Trophoblast cell (in vitro differentiated cells and primary cell): Measurements from ENCODE around the gene KLHL6.
"Not testable (repeated sequence)": the region's sequence is repeated elsewhere in the genome, so short reads cannot be mapped to it uniquely, and the experiment has no call there.

Experiments used
- DNase-seq, 2 donors: peaks; one replicate each; pipeline ENCODE4 v3.0.0-alpha.2; 2016
- H2AFZ ChIP-seq: 2 replicates; pipeline ENCODE4 v1.6.1; 2013; ENCODE audit warnings: low read length, moderate library complexity, mild to moderate bottlenecking; ENCODE audit not compliant: insufficient read depth, poor library complexity
- H2AK5ac ChIP-seq: 2 replicates; pipeline ENCODE4 v1.6.1; 2013; ENCODE audit warnings: mild to moderate bottlenecking, low read length
- H2BK120ac ChIP-seq: 2 replicates; pipeline ENCODE4 v1.6.1; 2013; ENCODE audit warnings: low read length, mild to moderate bottlenecking, moderate library complexity; ENCODE audit not compliant: insufficient read depth, poor library complexity
- H2BK12ac ChIP-seq: 2 replicates; pipeline ENCODE4 v1.6.1; 2013; ENCODE audit warnings: mild to moderate bottlenecking, low read length, moderate library complexity
- H2BK5ac ChIP-seq: 2 replicates; pipeline ENCODE4 v1.6.1; 2013; ENCODE audit warnings: low read length, low read depth, moderate library complexity, mild to moderate bottlenecking; ENCODE audit not compliant: poor library complexity
- H3K14ac ChIP-seq: 2 replicates; pipeline ENCODE4 v1.6.1; 2013; ENCODE audit warnings: mild to moderate bottlenecking, low read length
- H3K18ac ChIP-seq: 2 replicates; pipeline ENCODE4 v1.6.1; 2013; ENCODE audit warnings: mild to moderate bottlenecking, low read length
- H3K23ac ChIP-seq: 2 replicates; pipeline ENCODE4 v1.6.1; 2013; ENCODE audit warnings: low read length
- H3K27ac ChIP-seq: 2 replicates; pipeline ENCODE4 v1.5.1; 2013; ENCODE audit warnings: low read depth, mild to moderate bottlenecking, inconsistent platforms, low read length, moderate library complexity
- H3K27me3 ChIP-seq: 2 replicates; pipeline ENCODE4 v1.6.1; 2013; ENCODE audit warnings: inconsistent platforms, mild to moderate bottlenecking, low read length, moderate library complexity; ENCODE audit not compliant: insufficient read depth
- H3K36me3 ChIP-seq, 2 experiments: 1 replicate in 1 of 2; 2 replicates in 1 of 2; pipeline ENCODE4 v1.6.1; 2013; ENCODE audit warnings: low read length in 2 of 2, mild to moderate bottlenecking in 2 of 2, moderate library complexity in 1 of 2; ENCODE audit not compliant: insufficient read depth in 2 of 2, control insufficient read depth in 1 of 2
- H3K4ac ChIP-seq: 2 replicates; pipeline ENCODE4 v1.6.1; 2013; ENCODE audit warnings: low read depth, mild to moderate bottlenecking, low read length, moderate library complexity
- H3K4me1 ChIP-seq, 2 experiments: 1 replicate in 1 of 2; 2 replicates in 1 of 2; pipeline ENCODE4 v1.6.1; 2013; ENCODE audit warnings: low read length in 2 of 2, mild to moderate bottlenecking in 2 of 2, moderate library complexity in 1 of 2; ENCODE audit not compliant: insufficient read depth in 2 of 2, control insufficient read depth in 1 of 2
- H3K4me2 ChIP-seq: 2 replicates; pipeline ENCODE4 v1.6.1; 2013; ENCODE audit warnings: inconsistent platforms, mild to moderate bottlenecking, low read length, moderate library complexity
- H3K4me3 ChIP-seq: 2 replicates; pipeline ENCODE4 v1.5.1; 2013; ENCODE audit warnings: mild to moderate bottlenecking, low read depth, low read length, inconsistent platforms
- H3K79me1 ChIP-seq: one replicate; pipeline ENCODE4 v1.6.1; 2013; ENCODE audit warnings: low read length
- H3K79me2 ChIP-seq: 2 replicates; pipeline ENCODE4 v1.6.1; 2013; ENCODE audit warnings: low read length, mild to moderate bottlenecking; ENCODE audit not compliant: control insufficient read depth, insufficient read depth, poor library complexity
- H3K9ac ChIP-seq: 2 replicates; pipeline ENCODE4 v1.6.1; 2013; ENCODE audit warnings: mild to moderate bottlenecking, low read length
- H3K9me3 ChIP-seq: 2 replicates; pipeline ENCODE4 v1.6.1; 2013; ENCODE audit warnings: low read depth, mild to moderate bottlenecking, control low read depth, inconsistent platforms, low read length; ENCODE audit not compliant: insufficient read depth
- H4K12ac ChIP-seq: 2 replicates; pipeline ENCODE4 v1.6.1; 2013; ENCODE audit warnings: low read depth, mild to moderate bottlenecking, low read length, moderate library complexity
- H4K8ac ChIP-seq: 2 replicates; pipeline ENCODE4 v1.6.1; 2013; ENCODE audit warnings: low read depth, mild to moderate bottlenecking, low read length, moderate library complexity
- H4K91ac ChIP-seq: one replicate; pipeline ENCODE4 v1.6.1; 2013; ENCODE audit warnings: low read depth, mild to moderate bottlenecking, low read length, moderate library complexity
- WGBS: extraction: QIAGEN DNeasy Blood & Tissue Kit; methylation state at CpG from one replicate; pipeline ENCODE4 v1.1.7; 2013; ENCODE audit warnings: missing lambda C conversion rate; ENCODE audit not compliant: insufficient read length, insufficient coverage; ENCODE audit errors: extremely low coverage; 5-methylcytosine and 5-hydroxymethylcytosine counted together

Gene KLHL6

DNA sequence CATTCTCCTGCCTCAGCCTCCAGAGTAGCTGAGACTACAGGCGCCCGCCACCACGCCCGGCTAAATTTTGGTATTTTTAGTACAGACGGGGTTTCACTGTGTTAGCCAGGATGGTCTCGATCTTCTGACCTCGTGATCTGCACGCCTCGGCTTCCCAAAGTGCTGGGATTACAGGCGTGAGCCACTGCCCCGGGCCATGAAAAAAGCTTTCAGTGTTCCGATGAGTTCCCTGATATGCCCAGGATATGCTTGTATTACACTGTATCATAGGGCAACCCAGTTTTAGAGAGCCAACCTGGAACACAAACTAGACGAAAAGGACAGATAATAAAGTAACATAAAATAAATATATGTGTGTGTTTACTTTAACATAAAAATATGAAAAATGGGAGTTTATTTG lies 89.8 kb downstream of the KLHL6 start:
- H2AFZ ChIP-seq, H3K4ac ChIP-seq, H3K4me3 ChIP-seq, H3K27ac ChIP-seq, H3K23ac ChIP-seq, H3K36me3 ChIP-seq, H3K9ac ChIP-seq, H2BK12ac ChIP-seq, H4K12ac ChIP-seq, H3K79me2 ChIP-seq, H3K4me2 ChIP-seq, H3K79me1 ChIP-seq, H3K18ac ChIP-seq, H2AK5ac ChIP-seq, H4K91ac ChIP-seq, H2BK120ac ChIP-seq, H3K14ac ChIP-seq, H3K9me3 ChIP-seq, H2BK5ac ChIP-seq, H3K27me3 ChIP-seq, H3K4me1 ChIP-seq, H4K8ac ChIP-seq: not testable (repeated sequence)
- DNase-seq = peak in 1 of 2 donors; percentile 39
- no CpG with 5 or more reads among the region's 13 CpGs for WGBS

DNA sequence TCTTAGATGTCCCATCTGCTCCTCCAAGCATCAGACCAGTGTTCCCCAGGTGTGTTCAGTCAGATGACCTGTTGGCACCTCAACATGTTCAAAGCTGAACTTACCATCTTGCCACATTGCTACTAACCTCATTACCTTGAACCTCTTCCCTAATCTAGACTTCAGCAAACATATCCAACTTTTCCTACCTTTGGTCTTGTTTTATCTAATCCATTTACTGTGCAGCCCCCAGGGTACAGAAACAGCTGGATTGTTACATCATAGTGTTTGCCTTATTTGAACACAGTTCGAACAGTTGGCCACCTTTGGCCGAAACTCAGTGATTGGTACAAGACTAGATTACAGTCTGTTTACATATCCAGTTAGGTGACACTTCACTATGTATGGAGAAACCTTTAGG lies 91.0 kb downstream of the KLHL6 start:
- no peak overlapping the region for H2BK12ac ChIP-seq
- H3K4me3 ChIP-seq = no peak overlapping the region
- no peak for DNase-seq
- no CpG with 5 or more reads among the region's 2 CpGs for WGBS
- no peak overlapping the region for H2BK5ac ChIP-seq
- H3K14ac ChIP-seq = no peak overlapping the region
- H2BK120ac ChIP-seq = no peak overlapping the region
- no peak overlapping the region for H2AFZ ChIP-seq
- no peaks in the 10 kb centered on the region for H3K36me3 ChIP-seq
- H4K91ac ChIP-seq = no peak overlapping the region
- no peak overlapping the region for H4K8ac ChIP-seq
- H2AK5ac ChIP-seq = no peak overlapping the region
- H3K4me1 ChIP-seq = no peaks in the 10 kb centered on the region
- H3K79me1 ChIP-seq = no peaks in the 10 kb centered on the region
- H3K9ac ChIP-seq = no peak overlapping the region
- no peak overlapping the region for H3K27ac ChIP-seq
- H3K18ac ChIP-seq = no peak overlapping the region
- H3K23ac ChIP-seq = no peak overlapping the region
- no peaks in the 10 kb centered on the region for H3K9me3 ChIP-seq
- no peak overlapping the region for H4K12ac ChIP-seq
- H3K4me2 ChIP-seq = no peak overlapping the region
- no peaks in the 10 kb centered on the region for H3K27me3 ChIP-seq
- H3K4ac ChIP-seq = no peak overlapping the region
- H3K79me2 ChIP-seq = no peaks in the 10 kb centered on the region

DNA sequence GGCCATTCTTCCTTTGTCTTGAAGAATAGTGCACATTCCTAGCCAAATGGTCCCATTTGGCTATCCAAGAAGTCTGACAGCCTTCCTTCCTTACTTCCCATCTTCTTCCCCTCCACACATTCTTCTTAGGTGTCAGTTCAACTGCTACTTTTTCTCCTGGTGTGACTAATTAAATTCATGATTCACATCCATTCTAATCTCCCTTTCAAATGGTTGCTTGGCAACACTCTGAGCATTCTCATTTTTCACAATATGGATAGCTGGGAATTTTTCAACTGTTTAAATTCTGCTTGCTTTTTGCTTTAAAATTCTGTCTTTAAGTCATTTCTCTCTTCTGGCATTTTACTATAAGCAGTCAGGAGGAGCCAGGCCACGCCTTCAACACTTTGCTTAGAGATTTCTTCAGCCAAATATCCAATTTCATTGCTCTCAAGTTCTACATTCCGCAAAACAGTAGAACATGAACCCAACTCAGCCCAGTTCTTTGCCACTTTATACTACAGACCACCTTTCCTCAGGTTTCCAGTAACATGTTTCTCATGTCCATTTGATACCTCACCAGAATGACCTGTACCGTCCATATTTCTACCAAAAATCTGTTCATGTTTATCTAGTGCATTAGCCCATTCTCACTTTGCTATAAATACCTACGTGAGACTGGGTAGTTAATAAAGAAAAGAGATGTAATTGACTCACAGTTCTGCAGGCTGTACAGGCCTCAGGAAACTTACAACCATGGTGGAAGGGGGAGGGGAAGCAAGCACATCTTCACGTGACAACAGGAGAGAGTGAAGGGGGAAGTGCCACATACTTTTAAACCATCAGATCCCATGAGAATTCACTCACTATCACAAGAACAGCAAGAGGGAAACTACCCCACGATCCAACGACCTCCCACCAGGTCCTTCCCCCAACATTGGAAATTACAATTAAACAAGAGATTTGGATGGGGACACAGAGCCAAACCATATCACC lies 95.1 kb downstream of the KLHL6 start:
- Histone ChIP-seq H3K79me2 (no peaks in the 10 kb centered on the region), H3K36me3 (no peaks in the 10 kb centered on the region), H4K12ac (no peak overlapping the region), H2BK5ac (no peak overlapping the region), H3K27ac (no peak overlapping the region), H3K9ac (no peak overlapping the region), H3K4me3 (no peak overlapping the region), H2BK12ac (no peak overlapping the region), H4K8ac (no peak overlapping the region), H3K4me2 (no peak overlapping the region), H3K9me3 (no peaks in the 10 kb centered on the region), H3K4me1 (no peaks in the 10 kb centered on the region), H2AK5ac (no peak overlapping the region), H3K18ac (no peak overlapping the region), H3K27me3 (no peaks in the 10 kb centered on the region), H3K14ac (no peak overlapping the region), H3K79me1 (no peaks in the 10 kb centered on the region), H3K23ac (no peak overlapping the region), H2AFZ (no peak overlapping the region), H3K4ac (no peak overlapping the region), H4K91ac (no peak overlapping the region), H2BK120ac (no peak overlapping the region)
- no peak for DNase-seq
- no CpG with 5 or more reads among the region's 7 CpGs for WGBS

DNA sequence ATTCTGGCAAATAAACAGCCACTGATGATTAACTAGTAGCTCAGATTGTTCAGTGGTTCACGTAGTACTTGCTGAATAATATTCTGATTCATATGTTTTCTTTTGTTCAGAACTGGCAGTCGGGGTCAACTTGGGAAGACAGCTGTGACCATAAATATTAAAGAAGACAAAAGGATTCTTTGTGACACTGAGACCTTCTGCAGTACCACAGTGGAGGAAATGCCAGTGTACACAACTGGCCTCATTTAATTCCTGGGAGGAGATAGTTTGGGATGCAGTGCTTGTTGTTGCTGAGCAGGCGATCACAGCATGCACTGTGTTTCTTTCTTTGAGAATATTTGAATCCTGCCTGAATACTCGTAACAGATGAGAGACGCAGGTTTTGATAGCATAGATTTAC lies 100.4 kb downstream of the KLHL6 start:
- H3K18ac ChIP-seq = no peak overlapping the region
- H2BK12ac ChIP-seq = no peak overlapping the region
- H2AFZ ChIP-seq = no peak overlapping the region
- H2AK5ac ChIP-seq = no peak overlapping the region
- H3K4me3 ChIP-seq = no peak overlapping the region
- H3K4ac ChIP-seq = no peak overlapping the region
- no peak overlapping the region for H4K91ac ChIP-seq
- H3K27ac ChIP-seq = no peak overlapping the region
- H3K9me3 ChIP-seq = no peaks in the 10 kb centered on the region
- no peaks in the 10 kb centered on the region for H3K4me1 ChIP-seq
- no CpG with 5 or more reads among the region's 5 CpGs for WGBS
- DNase-seq = no peak
- no peak overlapping the region for H3K23ac ChIP-seq
- H3K79me1 ChIP-seq = no peaks in the 10 kb centered on the region
- H4K12ac ChIP-seq = no peak overlapping the region
- H3K9ac ChIP-seq = no peak overlapping the region
- H2BK5ac ChIP-seq = no peak overlapping the region
- peaks cover 9% of the 10 kb centered on the region in 2 experiments for H3K36me3 ChIP-seq
- H3K27me3 ChIP-seq = no peaks in the 10 kb centered on the region
- no peak overlapping the region for H3K4me2 ChIP-seq
- no peak overlapping the region for H3K14ac ChIP-seq
- no peak overlapping the region for H2BK120ac ChIP-seq
- no peaks in the 10 kb centered on the region for H3K79me2 ChIP-seq
- no peak overlapping the region for H4K8ac ChIP-seq
